HG02678 (cell line): ENCODE measurements around the gene MTMR4.
"Not testable (repeated sequence)": the region's sequence is repeated elsewhere in the genome, so short reads cannot be mapped to it uniquely, and the experiment has no call there.

Experiments used
- ATAC-seq: cut with Tn5 transposase; IDR thresholded peaks from one replicate; pipeline ENCODE4 v1.9.1; 2021; ENCODE audit warnings: mild to moderate bottlenecking, moderate library complexity; ENCODE audit not compliant: unreplicated experiment

The MTMR4 gene

GRCh38 chr17:58513965-58514769 lies at the start of gene MTMR4:
Gene MTMR4 (minus strand): TSS chr17:58514638. CDS start chr17:58514407, 231 bp downstream.
- ATAC-seq, result peak; percentile 19

- no peak for ATAC-seq
Observed at GRCh38 chr17:58560511-58560910, 46.1 kb upstream of the MTMR4 start.

- ATAC-seq, result no peak
Observed at GRCh38 chr17:58557981-58558380, 43.5 kb upstream of the MTMR4 start.

GRCh38 chr17:58556833-58557250 lies 42.4 kb upstream of the MTMR4 start:
- no peak for ATAC-seq

- ATAC-seq, result not testable (repeated sequence)
Observed at GRCh38 chr17:58555109-58555508, 40.7 kb upstream of the MTMR4 start.

GRCh38 chr17:58541249-58541648 lies 26.8 kb upstream of the MTMR4 start:
- ATAC-seq, result no peak

- no peak for ATAC-seq
Observed at GRCh38 chr17:58539698-58540097, 25.3 kb upstream of the MTMR4 start.

GRCh38 chr17:58538811-58539409 lies 24.5 kb upstream of the MTMR4 start:
- no peak for ATAC-seq

- ATAC-seq, result no peak
Observed at GRCh38 chr17:58537266-58537665, 22.8 kb upstream of the MTMR4 start.

GRCh38 chr17:58536542-58536941 lies 22.1 kb upstream of the MTMR4 start:
- ATAC-seq, result no peak

- ATAC-seq, result no peak
Observed at GRCh38 chr17:58535431-58535830, 21.0 kb upstream of the MTMR4 start.

- ATAC-seq, result no peak
Observed at GRCh38 chr17:58534901-58535421, 20.5 kb upstream of the MTMR4 start.

- no peak for ATAC-seq
Observed at GRCh38 chr17:58534331-58534730, 19.9 kb upstream of the MTMR4 start.

GRCh38 chr17:58533616-58534188 lies 19.3 kb upstream of the MTMR4 start:
- no peak for ATAC-seq

GRCh38 chr17:58532555-58532951 lies 18.1 kb upstream of the MTMR4 start:
- ATAC-seq, result no peak

GRCh38 chr17:58531661-58532554 lies 17.5 kb upstream of the MTMR4 start:
- peak; percentile 75 for ATAC-seq

- ATAC-seq, result no peak
Observed at GRCh38 chr17:58531122-58531521, 16.7 kb upstream of the MTMR4 start.

- ATAC-seq, result no peak
Observed at GRCh38 chr17:58530655-58531054, 16.2 kb upstream of the MTMR4 start.

- no peak for ATAC-seq
Observed at GRCh38 chr17:58529275-58529674, 14.8 kb upstream of the MTMR4 start.

GRCh38 chr17:58528443-58528842 lies 14.0 kb upstream of the MTMR4 start:
- ATAC-seq, result no peak

- no peak for ATAC-seq
Observed at GRCh38 chr17:58527949-58528348, 13.5 kb upstream of the MTMR4 start.
